ENCODE results near the gene RAD51B. TPM values are rescaled to one million over a fixed set of nuclear protein-coding genes. Genes with fewer than 3 reads are reported as not detected.

Gene RAD51B
- total RNA-seq, 1 donor from 2014 or later: 26.1 TPM

- Mint-ChIP-seq H3K27ac (no peak overlapping the region), H3K9me3 (peaks cover 35% of the 10 kb centered on the region), H3K36me3 (ENCODE audit: low read depth) (no peaks in the 10 kb centered on the region), H3K27me3 (ENCODE audit: insufficient read depth) (peaks cover 3% of the 10 kb centered on the region), H3K4me3 (no peak overlapping the region), H3K4me1 (ENCODE audit: low read depth) (no peaks in the 10 kb centered on the region)
- no peak for DNase-seq (ENCODE audit: low spot score)
- intact Hi-C loops (cut with micrococcal nuclease): no loop called here
These were observed 707.8 kb downstream of the RAD51B start for GRCh38 chr14:68527329-68527851.

- Mint-ChIP-seq H3K9me3 (peaks cover 35% of the 10 kb centered on the region), H3K4me3 (no peak overlapping the region), H3K4me1 (ENCODE audit: low read depth) (no peaks in the 10 kb centered on the region), H3K36me3 (ENCODE audit: low read depth) (no peaks in the 10 kb centered on the region), H3K27me3 (ENCODE audit: insufficient read depth) (peaks cover 3% of the 10 kb centered on the region), H3K27ac (no peak overlapping the region)
- intact Hi-C loops (cut with micrococcal nuclease): no loop called here
- DNase-seq (ENCODE audit: low spot score): no peak
These were observed 708.6 kb downstream of the RAD51B start for GRCh38 chr14:68528040-68528687.

- Mint-ChIP-seq H3K9me3 (peaks cover 35% of the 10 kb centered on the region), H3K36me3 (ENCODE audit: low read depth) (no peaks in the 10 kb centered on the region), H3K4me3 (no peak overlapping the region), H3K4me1 (ENCODE audit: low read depth) (no peaks in the 10 kb centered on the region), H3K27ac (no peak overlapping the region), H3K27me3 (ENCODE audit: insufficient read depth) (peaks cover 6% of the 10 kb centered on the region)
- DNase-seq (ENCODE audit: low spot score): no peak
- intact Hi-C loops (cut with micrococcal nuclease): no loop called here
These were observed 710.9 kb downstream of the RAD51B start for GRCh38 chr14:68530443-68530842.

GRCh38 chr14:68532496-68532895 lies 712.9 kb downstream of the RAD51B start:
- no peaks in the 10 kb centered on the region for H3K36me3 Mint-ChIP-seq (ENCODE audit: low read depth)
- H3K4me1 Mint-ChIP-seq (ENCODE audit: low read depth): no peaks in the 10 kb centered on the region
- H3K9me3 Mint-ChIP-seq: peaks cover 25% of the 10 kb centered on the region

GRCh38 chr14:68534276-68534675 lies 714.7 kb downstream of the RAD51B start:
- Mint-ChIP-seq H3K27ac (no peak overlapping the region), H3K36me3 (ENCODE audit: low read depth) (no peaks in the 10 kb centered on the region)
- no peak for DNase-seq (ENCODE audit: low spot score)

More at GRCh38 chr14:68532496-68532895, 712.9 kb downstream of the RAD51B start:
- DNase-seq (ENCODE audit: low spot score): no peak
- intact Hi-C loops (cut with micrococcal nuclease): no loop called here
- H3K27me3 Mint-ChIP-seq (ENCODE audit: insufficient read depth): peaks cover 3% of the 10 kb centered on the region
- no peak overlapping the region for H3K4me3 Mint-ChIP-seq
- no peak overlapping the region for H3K27ac Mint-ChIP-seq

GRCh38 chr14:68535404-68536017 lies 715.9 kb downstream of the RAD51B start:
- H3K27ac Mint-ChIP-seq: no peak overlapping the region
- no peak overlapping the region for H3K4me3 Mint-ChIP-seq
- H3K9me3 Mint-ChIP-seq: peaks cover 6% of the 10 kb centered on the region
- intact Hi-C loops (cut with micrococcal nuclease): no loop called here
- peaks cover 3% of the 10 kb centered on the region for H3K27me3 Mint-ChIP-seq (ENCODE audit: insufficient read depth)
- H3K36me3 Mint-ChIP-seq (ENCODE audit: low read depth): no peaks in the 10 kb centered on the region
- H3K4me1 Mint-ChIP-seq (ENCODE audit: low read depth): no peaks in the 10 kb centered on the region
- DNase-seq (ENCODE audit: low spot score): no peak

More at GRCh38 chr14:68534276-68534675, 714.7 kb downstream of the RAD51B start:
- intact Hi-C loops (cut with micrococcal nuclease): no loop called here
- Mint-ChIP-seq H3K27me3 (ENCODE audit: insufficient read depth) (peaks cover 3% of the 10 kb centered on the region), H3K4me1 (ENCODE audit: low read depth) (no peaks in the 10 kb centered on the region), H3K9me3 (peaks cover 18% of the 10 kb centered on the region), H3K4me3 (no peak overlapping the region)

- DNase-seq (ENCODE audit: low spot score): no peak
- intact Hi-C loops (cut with micrococcal nuclease): no loop called here
These were observed 716.4 kb downstream of the RAD51B start for GRCh38 chr14:68536018-68536410.

GRCh38 chr14:68538639-68539038 lies 719.1 kb downstream of the RAD51B start:
- no peaks in the 10 kb centered on the region for H3K9me3 Mint-ChIP-seq
- H3K27ac Mint-ChIP-seq: no peak overlapping the region
- peaks cover 3% of the 10 kb centered on the region for H3K27me3 Mint-ChIP-seq (ENCODE audit: insufficient read depth)
- H3K4me3 Mint-ChIP-seq: no peak overlapping the region
- no peak for DNase-seq (ENCODE audit: low spot score)
- intact Hi-C loops (cut with micrococcal nuclease): no loop called here
- H3K4me1 Mint-ChIP-seq (ENCODE audit: low read depth): no peaks in the 10 kb centered on the region
- no peaks in the 10 kb centered on the region for H3K36me3 Mint-ChIP-seq (ENCODE audit: low read depth)

More at GRCh38 chr14:68536018-68536410, 716.4 kb downstream of the RAD51B start:
- H3K27ac Mint-ChIP-seq: no peak overlapping the region
- H3K9me3 Mint-ChIP-seq: peaks cover 2% of the 10 kb centered on the region
- no peaks in the 10 kb centered on the region for H3K36me3 Mint-ChIP-seq (ENCODE audit: low read depth)
- peaks cover 3% of the 10 kb centered on the region for H3K27me3 Mint-ChIP-seq (ENCODE audit: insufficient read depth)
- H3K4me1 Mint-ChIP-seq (ENCODE audit: low read depth): no peaks in the 10 kb centered on the region
- no peak overlapping the region for H3K4me3 Mint-ChIP-seq

GRCh38 chr14:68539241-68539737 lies 719.7 kb downstream of the RAD51B start:
- Mint-ChIP-seq H3K36me3 (ENCODE audit: low read depth) (no peaks in the 10 kb centered on the region), H3K4me1 (ENCODE audit: low read depth) (no peaks in the 10 kb centered on the region), H3K4me3 (no peak overlapping the region), H3K9me3 (no peaks in the 10 kb centered on the region), H3K27me3 (ENCODE audit: insufficient read depth) (peaks cover 2% of the 10 kb centered on the region), H3K27ac (no peak overlapping the region)
- intact Hi-C loops (cut with micrococcal nuclease): no loop called here
- no peak for DNase-seq (ENCODE audit: low spot score)

GRCh38 chr14:68539789-68540188 lies 720.2 kb downstream of the RAD51B start:
- peaks cover 2% of the 10 kb centered on the region for H3K27me3 Mint-ChIP-seq (ENCODE audit: insufficient read depth)
- no peak overlapping the region for H3K27ac Mint-ChIP-seq
- no peaks in the 10 kb centered on the region for H3K36me3 Mint-ChIP-seq (ENCODE audit: low read depth)
- intact Hi-C loops (cut with micrococcal nuclease): no loop called here
- no peak for DNase-seq (ENCODE audit: low spot score)
- no peaks in the 10 kb centered on the region for H3K9me3 Mint-ChIP-seq
- no peak overlapping the region for H3K4me3 Mint-ChIP-seq
- no peaks in the 10 kb centered on the region for H3K4me1 Mint-ChIP-seq (ENCODE audit: low read depth)

GRCh38 chr14:68541178-68541896 lies 721.8 kb downstream of the RAD51B start:
- DNase-seq (ENCODE audit: low spot score): no peak
- H3K27ac Mint-ChIP-seq: no peak overlapping the region
- H3K27me3 Mint-ChIP-seq (ENCODE audit: insufficient read depth): peaks cover 4% of the 10 kb centered on the region
- no peaks in the 10 kb centered on the region for H3K4me1 Mint-ChIP-seq (ENCODE audit: low read depth)
- intact Hi-C loops (cut with micrococcal nuclease): no loop called here
- no peaks in the 10 kb centered on the region for H3K9me3 Mint-ChIP-seq
- no peaks in the 10 kb centered on the region for H3K36me3 Mint-ChIP-seq (ENCODE audit: low read depth)
- no peak overlapping the region for H3K4me3 Mint-ChIP-seq

GRCh38 chr14:68542346-68542745 lies 722.8 kb downstream of the RAD51B start:
- intact Hi-C loops (cut with micrococcal nuclease): no loop called here
- Mint-ChIP-seq H3K9me3 (no peaks in the 10 kb centered on the region), H3K27me3 (ENCODE audit: insufficient read depth) (peaks cover 4% of the 10 kb centered on the region), H3K4me1 (ENCODE audit: low read depth) (no peaks in the 10 kb centered on the region), H3K27ac (no peak overlapping the region), H3K36me3 (ENCODE audit: low read depth) (no peaks in the 10 kb centered on the region), H3K4me3 (no peak overlapping the region)
- no peak for DNase-seq (ENCODE audit: low spot score)

- H3K9me3 Mint-ChIP-seq: no peaks in the 10 kb centered on the region
These were observed 723.9 kb downstream of the RAD51B start for GRCh38 chr14:68543516-68543915.

More at GRCh38 chr14:68543516-68543915, 723.9 kb downstream of the RAD51B start:
- DNase-seq (ENCODE audit: low spot score): no peak
- H3K4me1 Mint-ChIP-seq (ENCODE audit: low read depth): no peaks in the 10 kb centered on the region
- intact Hi-C loops (cut with micrococcal nuclease): no loop called here
- no peak overlapping the region for H3K4me3 Mint-ChIP-seq
- H3K27ac Mint-ChIP-seq: no peak overlapping the region
- no peaks in the 10 kb centered on the region for H3K36me3 Mint-ChIP-seq (ENCODE audit: low read depth)
- peaks cover 4% of the 10 kb centered on the region for H3K27me3 Mint-ChIP-seq (ENCODE audit: insufficient read depth)
